MM.1S (cell line): ENCODE data around the gene VPS16.

ENCODE experiments used
- DNase-seq: peaks from one replicate; pipeline ENCODE4 v3.0.0-alpha.2; 2015
- H2AFZ ChIP-seq: fragments of 300-600 bp; sonication (generic); 2 replicates; pipeline ENCODE4 v1.6.0; 2016; ENCODE audit warnings: antibody characterized with exemption, low read length
- H3F3A ChIP-seq: fragments of 300-600 bp; sonication (generic); 2 replicates; pipeline ENCODE4 v1.6.1; 2016; ENCODE audit warnings: mild to moderate bottlenecking, antibody characterized with exemption, low read length, moderate library complexity, mixed read lengths; ENCODE audit not compliant: insufficient read depth
- H3K27ac ChIP-seq: fragments of 300-600 bp; sonication (generic); 2 replicates; pipeline ENCODE4 v1.5.1; 2016; ENCODE audit warnings: mild to moderate bottlenecking, low read length
- H3K27me3 ChIP-seq: fragments of 300-600 bp; sonication (generic); replicated peaks from 2 replicates; pipeline ENCODE4 v1.6.0; 2016; ENCODE audit warnings: low read length; ENCODE audit not compliant: insufficient read depth
- H3K36me3 ChIP-seq: fragments of 300-600 bp; sonication (generic); replicated peaks from 2 replicates; pipeline ENCODE4 v1.6.1; 2016; ENCODE audit warnings: mild to moderate bottlenecking, low read length, mixed read lengths; ENCODE audit not compliant: insufficient read depth
- H3K4me1 ChIP-seq: fragments of 300-600 bp; sonication (generic); 2 replicates; pipeline ENCODE4 v1.6.1; 2016; ENCODE audit warnings: low read length, mixed read lengths
- H3K4me2 ChIP-seq: fragments of 300-600 bp; sonication (generic); 2 replicates; pipeline ENCODE4 v1.6.0; 2016; ENCODE audit warnings: low read depth, low read length
- H3K4me3 ChIP-seq: fragments of 300-600 bp; sonication (generic); 2 replicates; pipeline ENCODE4 v1.5.1; 2016; ENCODE audit warnings: low read length, mixed read lengths
- H3K79me2 ChIP-seq: fragments of 300-600 bp; sonication (generic); 2 replicates; pipeline ENCODE4 v1.6.1; 2016; ENCODE audit warnings: mixed run types, low read length, mixed read lengths
- H3K9ac ChIP-seq: fragments of 300-600 bp; sonication (generic); 2 replicates; pipeline ENCODE4 v1.6.1; 2016; ENCODE audit warnings: low read length, mixed read lengths
- H3K9me2 ChIP-seq: fragments of 300-600 bp; sonication (generic); replicated peaks from 2 replicates; pipeline ENCODE4 v1.6.1; 2016; ENCODE audit warnings: mild to moderate bottlenecking, low read length, mixed read lengths; ENCODE audit not compliant: insufficient read depth
- H3K9me3 ChIP-seq: fragments of 300-600 bp; sonication (generic); replicated peaks from 2 replicates; pipeline ENCODE4 v1.6.1; 2016; ENCODE audit warnings: mild to moderate bottlenecking, low read length, mixed read lengths; ENCODE audit not compliant: insufficient read depth
- H4K20me1 ChIP-seq: fragments of 300-600 bp; sonication (generic); 2 replicates; pipeline ENCODE4 v1.6.1; 2016; ENCODE audit warnings: mild to moderate bottlenecking, low read length, moderate library complexity, mixed read lengths; ENCODE audit not compliant: insufficient read depth
- CTCF ChIP-seq: fragments of 300-600 bp; sonication (generic); IDR thresholded peaks from 2 replicates; pipeline ENCODE4 v1.5.1; 2016; ENCODE audit warnings: antibody characterized with exemption, low read length, mixed read lengths
- EZH2 ChIP-seq: fragments of 300-600 bp; sonication (generic); optimal IDR thresholded peaks from 2 replicates; pipeline ENCODE3; 2017; ENCODE audit warnings: low read depth, mild to moderate bottlenecking, antibody characterized with exemption, low read length, mixed read lengths
- EZH2phosphoT487 ChIP-seq: fragments of 300-600 bp; sonication (generic); IDR thresholded peaks from 2 replicates; pipeline ENCODE4 v1.6.1; 2018; ENCODE audit warnings: antibody characterized with exemption, low read length

VPS16 gene

GRCh38 chr20:2820084-2820895 is 20.3 kb upstream of the VPS16 start:
- Histone ChIP-seq H3K27ac (no peak overlapping the region), H3K4me1 (no peaks in the 10 kb centered on the region), H2AFZ (no peak overlapping the region), H3K79me2 (no peaks in the 10 kb centered on the region), H3K4me3 (no peak overlapping the region), H3K9ac (no peak overlapping the region), H4K20me1 (no peaks in the 10 kb centered on the region), H3K9me2 (no peaks in the 10 kb centered on the region), H3K36me3 (no peaks in the 10 kb centered on the region), H3K4me2 (no peak overlapping the region), H3F3A (no peaks in the 10 kb centered on the region), H3K27me3 (no peaks in the 10 kb centered on the region), H3K9me3 (no peaks in the 10 kb centered on the region)
- TF ChIP-seq CTCF (no peak), EZH2phosphoT487 (no peak), EZH2 (no peak)
- DNase-seq: no peak

GRCh38 chr20:2820896-2821869 is 19.4 kb upstream of the VPS16 start:
- Histone ChIP-seq H3K9me2 (no peaks in the 10 kb centered on the region), H4K20me1 (no peaks in the 10 kb centered on the region), H3K36me3 (no peaks in the 10 kb centered on the region), H3K27me3 (no peaks in the 10 kb centered on the region), H3K4me3 (no peak overlapping the region), H3K4me2 (no peak overlapping the region), H3F3A (0 out of 2 replicates have a peak, but pooled peaks cover 3% of the 10 kb centered on the region), H3K27ac (no peak overlapping the region), H3K9me3 (no peaks in the 10 kb centered on the region), H3K9ac (no peak overlapping the region), H2AFZ (no peak overlapping the region), H3K79me2 (no peaks in the 10 kb centered on the region), H3K4me1 (no peaks in the 10 kb centered on the region)
- TF ChIP-seq EZH2 (no peak), CTCF (no peak), EZH2phosphoT487 (no peak)
- DNase-seq: no peak

GRCh38 chr20:2822073-2822472 is 18.5 kb upstream of the VPS16 start:
- H3K9me2 ChIP-seq: no peaks in the 10 kb centered on the region
- no peak overlapping the region for H3K9ac ChIP-seq
- TF ChIP-seq EZH2 (no peak), CTCF (no peak), EZH2phosphoT487 (no peak)
- H2AFZ ChIP-seq: no peak overlapping the region
- peak; percentile 61 for DNase-seq
- no peaks in the 10 kb centered on the region for H3K36me3 ChIP-seq
- H3K4me1 ChIP-seq: 0 out of 2 replicates have a peak, but pooled peaks cover 2% of the 10 kb centered on the region
- no peak overlapping the region for H3K27ac ChIP-seq
- no peak overlapping the region for H3K4me2 ChIP-seq
- H3K4me3 ChIP-seq: no peak overlapping the region
- H3K9me3 ChIP-seq: no peaks in the 10 kb centered on the region
- no peaks in the 10 kb centered on the region for H3K79me2 ChIP-seq
- no peaks in the 10 kb centered on the region for H3K27me3 ChIP-seq
- 0 out of 2 replicates have a peak, but pooled peaks cover 3% of the 10 kb centered on the region for H3F3A ChIP-seq
- H4K20me1 ChIP-seq: no peaks in the 10 kb centered on the region
